Measurements from ENCODE around the gene SELENON. TPM values are rescaled to one million over a fixed set of nuclear protein-coding genes. Genes with fewer than 3 reads are reported as not detected.

SELENON gene
- total RNA-seq, 2 experiments from 2014 or later = 9.9 to 28.3 TPM

- Histone ChIP-seq H2AFZ (ENCODE audit: low read length) (peak overlapping the region; percentile 83; the same call in 1 of the 2 replicates), H3K27ac (ENCODE audit: low read depth, low read length, poor library complexity, severe bottlenecking) (no peak overlapping the region), H3K79me2 (ENCODE audit: insufficient read depth, low read depth, low read length) (no peaks in the 10 kb centered on the region), H3K4me2 (ENCODE audit: low read length) (peak overlapping the region; percentile 27; the same call in 1 of the 2 replicates), H3K4me1 (ENCODE audit: insufficient read depth, low read length, poor library complexity, severe bottlenecking) (peaks cover 32% of the 10 kb centered on the region), H3K4me3 (ENCODE audit: low read depth, low read length, poor library complexity, severe bottlenecking) (no peak overlapping the region), H3K9me3 (ENCODE audit: low read length) (no peaks in the 10 kb centered on the region), H3K9me2 (ENCODE audit: insufficient read depth, low read length) (no peaks in the 10 kb centered on the region), H4K20me1 (ENCODE audit: insufficient read depth, low read length) (no peaks in the 10 kb centered on the region), H3K36me3 (ENCODE audit: insufficient read depth, low read length) (no peaks in the 10 kb centered on the region)
- intact Hi-C loops (cut with micrococcal nuclease; ENCODE audit: unreplicated experiment) = loop anchor here (2.0 to 5.0 kb wide), 2 partner anchors 180 to 295 kb away; partner anchors contain the start of gene MAN1C1
- ChIA-PET POLR2A (no interaction called here), CTCF (ENCODE audit: unreplicated experiment) (no interaction called here)
- TF ChIP-seq EZH2phosphoT487 (IDR thresholded peaks at IDR 0.05; ENCODE audit: borderline replicate concordance, low read depth, low read length) (no peak), CTCF (conservative IDR thresholded peaks at IDR 0.05; ENCODE audit: low read length) (peak; percentile 84)
- BruUV-seq (replicated peaks) = no TSS peak
- DNase-seq (ENCODE audit: low spot score) = peak; percentile 83
Observed at GRCh38 chr1:25796811-25797458, 3.1 kb upstream of the SELENON start.

- POLR2A ChIA-PET = no interaction called here
- Histone ChIP-seq H3K79me2 (ENCODE audit: insufficient read depth, low read depth, low read length) (no peaks in the 10 kb centered on the region), H4K20me1 (ENCODE audit: insufficient read depth, low read length) (no peaks in the 10 kb centered on the region), H3K27ac (ENCODE audit: low read depth, low read length, poor library complexity, severe bottlenecking) (no peak overlapping the region), H3K9me2 (ENCODE audit: insufficient read depth, low read length) (no peaks in the 10 kb centered on the region), H2AFZ (ENCODE audit: low read length) (no peak overlapping the region), H3K4me3 (ENCODE audit: low read depth, low read length, poor library complexity, severe bottlenecking) (no peak overlapping the region), H3K4me2 (ENCODE audit: low read length) (no peak overlapping the region), H3K36me3 (ENCODE audit: insufficient read depth, low read length) (no peaks in the 10 kb centered on the region), H3K9me3 (ENCODE audit: low read length) (no peaks in the 10 kb centered on the region), H3K4me1 (ENCODE audit: insufficient read depth, low read length, poor library complexity, severe bottlenecking) (peaks cover 40% of the 10 kb centered on the region)
- peak; percentile 43 for DNase-seq (ENCODE audit: low spot score)
- TF ChIP-seq CTCF (conservative IDR thresholded peaks at IDR 0.05; ENCODE audit: low read length) (peak; percentile 74), EZH2phosphoT487 (IDR thresholded peaks at IDR 0.05; ENCODE audit: borderline replicate concordance, low read depth, low read length) (no peak)
- CTCF ChIA-PET (ENCODE audit: unreplicated experiment) = interaction anchor here (0.7 to 0.8 kb wide), 2 partner anchors 13 to 22 kb away, joined by 3 to 4 read pairs; no protein-coding TSS in a partner anchor
- BruUV-seq (replicated peaks) = no TSS peak
- intact Hi-C loops (cut with micrococcal nuclease; ENCODE audit: unreplicated experiment) = loop anchor here (2.0 to 5.0 kb wide), 2 partner anchors 181 to 296 kb away; partner anchors contain the start of gene MAN1C1
Observed at GRCh38 chr1:25797939-25798338, 2.1 kb upstream of the SELENON start.
